SKM-1 treated with dmso at 0.1 percent for 144 hours (cell line): ENCODE measurements around the gene EMP2.

Source experiments
- DNase-seq: peaks from one replicate; lab custom pipeline; 2025; ENCODE audit not compliant: unreplicated experiment; lab: John Stamatoyannopoulos, UW

The EMP2 gene

DNA sequence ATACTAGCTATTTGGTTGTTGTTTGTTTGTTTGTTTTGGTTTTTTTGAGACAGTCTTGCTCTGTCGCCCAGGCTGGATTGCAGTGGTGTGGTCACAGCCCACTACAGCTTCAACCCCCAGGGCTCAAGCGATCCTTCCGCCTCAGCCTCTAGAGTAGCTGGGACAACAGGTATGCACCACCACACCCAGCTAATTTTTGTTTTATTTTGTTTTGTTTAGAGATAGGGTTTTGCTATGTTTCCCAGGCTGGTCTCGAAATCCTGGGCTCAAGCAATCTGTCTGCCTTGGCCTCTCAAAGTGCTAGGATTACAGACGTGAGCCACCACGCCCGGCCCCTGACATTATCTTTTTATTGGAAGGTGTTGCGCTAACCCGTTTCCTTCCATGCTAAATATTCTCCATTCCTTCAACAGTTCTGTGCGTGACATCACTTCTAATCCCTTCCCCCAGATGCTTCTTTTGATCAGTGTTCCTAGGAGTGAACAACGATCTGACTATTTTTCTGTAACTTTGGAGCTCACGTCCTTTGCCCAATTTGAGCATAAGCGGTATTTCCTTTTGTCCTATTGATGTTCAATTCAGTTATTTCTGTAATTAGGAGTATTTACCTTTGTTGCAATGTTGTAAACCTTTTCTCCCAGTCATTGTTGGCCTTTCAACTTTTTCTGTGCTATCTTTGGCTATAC lies 30.2 kb upstream of the EMP2 start:
- no peak for DNase-seq

DNA sequence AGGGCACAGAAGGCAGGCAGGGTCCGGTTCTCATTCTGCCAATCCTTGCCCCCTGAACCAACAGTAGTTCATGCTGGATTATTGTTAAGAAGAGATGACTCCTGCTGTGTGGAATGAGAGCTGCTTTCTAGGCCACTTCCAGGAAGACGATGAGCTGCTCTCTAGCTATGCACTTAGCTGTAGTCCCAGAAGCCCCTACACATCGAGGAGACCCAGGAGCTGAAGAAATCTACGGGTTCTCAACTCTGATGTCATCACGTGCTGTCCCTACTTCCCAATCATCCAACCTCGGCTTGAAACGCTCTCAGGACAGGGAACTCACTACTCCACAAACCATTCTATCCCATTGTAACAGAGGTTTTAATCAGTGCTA lies 29.0 kb upstream of the EMP2 start:
- no peak for DNase-seq

DNA sequence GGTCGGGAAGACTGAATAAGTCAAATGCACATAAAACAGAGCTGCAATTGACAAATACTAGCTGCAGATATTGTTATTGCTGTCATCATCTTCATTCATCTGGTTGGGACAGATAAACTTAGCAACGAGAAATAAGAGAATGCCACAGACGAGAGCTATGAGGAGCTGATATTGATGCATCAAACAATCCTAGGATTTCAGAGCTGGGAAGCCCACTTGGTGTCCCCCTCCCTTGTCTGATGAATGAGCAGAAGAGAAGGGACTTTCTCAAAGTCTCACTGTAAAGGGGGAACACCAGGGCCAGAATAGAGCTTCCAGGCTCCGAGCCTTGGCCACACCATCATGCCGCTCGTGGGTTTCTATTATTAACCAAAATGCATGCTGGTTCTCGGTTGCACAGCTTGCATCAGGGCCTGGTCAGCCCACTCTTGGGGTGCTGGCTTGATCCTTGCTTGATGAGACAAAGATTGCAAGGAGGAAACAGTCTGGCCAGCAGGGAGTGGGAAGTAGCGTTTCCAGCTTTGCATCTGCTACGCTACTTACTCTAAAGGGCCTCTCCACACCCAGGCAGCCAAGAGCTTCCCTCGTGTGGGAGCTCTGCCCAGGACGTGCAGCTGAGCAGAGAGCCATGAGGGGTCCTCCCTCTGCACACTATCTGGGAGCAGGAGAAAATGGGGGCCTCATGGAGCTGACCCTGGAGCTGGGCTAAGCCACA lies 28.4 kb upstream of the EMP2 start:
- DNase-seq, result no peak

DNA sequence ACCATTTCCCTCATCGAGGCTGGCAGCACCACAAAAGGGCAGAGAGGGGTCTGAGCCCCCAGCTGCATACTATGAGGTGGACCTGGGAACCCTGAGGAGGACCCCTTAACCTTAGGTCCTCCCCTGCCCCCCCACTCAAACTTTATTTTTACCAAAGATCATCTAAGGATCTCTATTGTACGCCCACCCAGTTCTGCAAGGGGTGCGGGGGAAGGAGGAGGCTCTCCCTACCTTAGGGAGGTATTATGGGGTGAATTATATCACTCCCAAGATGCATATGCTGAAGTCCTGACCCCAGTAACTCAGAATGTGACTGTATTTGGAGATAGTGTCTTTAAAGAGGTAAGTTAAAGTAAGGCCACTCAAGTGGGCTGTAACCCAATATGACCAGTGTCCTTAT lies 26.8 kb upstream of the EMP2 start:
- no peak for DNase-seq

DNA sequence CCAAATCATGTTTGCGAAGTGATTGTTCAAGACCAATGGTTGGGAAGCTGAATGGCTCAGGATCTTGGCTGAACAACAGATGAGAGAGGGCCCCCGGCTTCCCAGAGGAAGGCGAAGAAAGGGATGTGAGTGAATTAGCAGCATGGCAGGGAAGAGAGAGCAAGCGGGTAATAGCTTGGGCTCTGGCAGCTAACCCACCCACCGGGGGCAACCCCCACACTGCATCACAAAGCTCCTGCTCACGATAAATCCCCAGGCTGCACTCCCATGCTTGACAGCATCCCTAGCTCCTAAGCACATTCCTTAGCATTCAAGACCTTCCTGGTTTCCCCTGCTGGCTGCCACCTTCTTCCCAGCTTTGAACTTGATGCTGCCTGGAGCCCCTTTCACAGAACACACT lies 26.2 kb upstream of the EMP2 start:
- no peak for DNase-seq

DNA sequence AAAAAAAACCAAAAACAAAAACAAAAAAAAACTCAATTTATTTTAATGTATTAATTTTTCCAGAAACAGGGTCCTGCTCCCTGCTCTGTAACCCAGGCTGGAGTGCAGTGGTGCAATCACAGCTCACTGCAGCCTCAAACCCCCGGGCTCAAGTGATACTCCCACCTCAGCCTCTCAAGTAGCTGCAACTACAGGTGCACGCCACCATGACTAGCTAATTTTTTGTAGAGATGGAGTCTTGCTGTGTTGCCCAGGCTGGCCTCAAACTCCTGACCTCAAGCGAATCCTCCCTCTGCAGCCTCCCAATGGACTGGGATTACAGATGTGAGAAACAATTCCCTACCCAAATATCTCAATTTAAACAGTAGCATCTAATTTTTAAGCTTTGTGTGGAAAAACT lies 25.2 kb upstream of the EMP2 start:
- no peak for DNase-seq

DNA sequence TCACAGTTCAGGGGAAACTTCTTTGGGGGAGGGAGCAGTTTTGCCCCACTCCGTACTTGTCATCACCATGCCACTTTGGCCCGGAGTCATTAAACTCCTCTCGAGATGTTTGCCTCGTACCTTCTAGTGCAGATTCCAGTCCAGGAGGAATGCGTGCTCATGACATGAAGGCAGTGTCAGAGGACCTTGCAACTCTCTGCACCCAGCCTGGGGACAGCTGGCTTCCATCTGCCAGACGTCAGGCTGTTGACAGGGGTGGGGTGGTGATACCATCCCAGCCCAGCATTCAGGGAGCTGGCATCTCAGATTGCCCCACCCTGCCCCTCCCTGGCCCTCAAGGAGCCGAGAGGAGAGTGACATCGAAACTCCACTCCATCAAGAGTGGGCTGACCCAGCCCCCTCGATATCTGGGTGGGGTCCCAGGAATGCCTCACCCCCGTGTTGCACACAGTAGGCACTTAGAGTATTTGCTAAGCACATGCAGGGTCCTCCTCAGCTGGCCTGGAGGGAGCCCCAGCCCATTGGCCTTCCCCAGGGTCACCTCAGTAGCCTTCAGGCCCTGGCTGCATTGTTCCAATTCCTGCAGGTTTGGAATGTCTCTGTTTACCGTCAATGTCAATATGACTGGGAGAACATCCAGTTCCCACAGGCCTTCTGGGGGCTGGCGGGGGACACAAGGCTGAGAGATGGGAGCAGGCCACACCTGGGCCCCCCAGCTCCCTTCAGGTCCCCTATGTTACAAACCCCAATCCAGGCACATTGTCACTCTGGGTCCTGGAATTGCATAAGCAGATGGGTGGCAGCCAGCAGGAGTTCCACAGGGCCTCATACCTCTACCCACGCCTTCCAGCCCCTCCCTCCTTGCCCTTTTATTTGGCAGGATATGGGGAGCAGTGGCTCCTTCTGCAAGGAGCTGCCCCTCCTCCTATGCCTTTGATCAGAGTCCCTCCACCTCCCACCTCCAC lies 21.3 kb upstream of the EMP2 start:
- DNase-seq, result no peak

DNA sequence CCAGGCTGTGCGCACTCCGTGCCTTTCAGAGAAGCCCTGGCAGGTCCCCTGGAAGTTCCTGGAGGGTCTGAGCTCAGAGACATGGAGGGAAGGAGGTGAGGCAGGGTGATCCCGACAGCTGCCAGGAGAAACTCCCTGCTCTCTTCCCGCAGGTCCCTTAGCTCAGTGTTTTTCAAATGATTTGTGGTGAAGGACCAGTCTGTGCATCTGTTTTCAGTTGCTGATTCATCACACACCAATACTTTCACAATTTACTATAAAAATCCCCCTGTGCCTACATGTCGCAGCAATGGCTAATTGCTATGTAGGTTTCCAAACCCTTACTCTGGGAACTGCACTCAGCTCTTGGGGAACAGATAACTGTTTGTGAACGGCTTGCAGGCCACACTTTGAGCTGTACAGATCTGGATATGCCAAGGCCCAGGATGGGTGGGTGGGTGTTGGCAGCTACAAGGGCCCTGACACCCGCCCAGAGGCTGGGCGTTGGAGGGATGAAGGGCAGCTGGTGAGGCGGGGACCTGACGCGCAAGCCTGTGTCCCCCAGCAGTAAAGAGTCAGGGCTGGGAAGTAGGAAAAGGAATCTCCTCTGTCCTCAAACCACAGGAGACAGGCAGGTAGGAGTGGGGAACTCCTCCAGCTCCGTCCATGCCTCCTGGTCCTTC lies 20.5 kb upstream of the EMP2 start:
- DNase-seq, result no peak

DNA sequence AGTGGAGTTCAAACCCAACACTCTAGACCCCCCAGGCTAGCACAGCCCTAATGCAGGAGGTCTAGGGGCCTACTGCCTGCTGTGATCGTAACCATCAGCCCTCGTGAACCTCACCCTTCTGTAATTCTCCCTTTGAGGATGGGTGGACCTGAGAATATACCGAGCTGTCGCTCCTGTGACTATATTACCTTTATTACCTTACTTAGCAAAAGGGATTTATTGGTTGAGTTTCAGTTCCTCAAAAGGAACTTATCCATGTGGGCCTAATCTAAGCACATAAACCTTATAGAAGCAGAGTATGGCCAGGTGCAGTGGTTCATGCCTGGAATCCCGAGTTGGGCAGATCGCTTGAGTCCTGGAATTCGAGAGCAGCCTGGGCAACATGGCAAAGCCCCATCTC lies 19.2 kb upstream of the EMP2 start:
- DNase-seq, result no peak

DNA sequence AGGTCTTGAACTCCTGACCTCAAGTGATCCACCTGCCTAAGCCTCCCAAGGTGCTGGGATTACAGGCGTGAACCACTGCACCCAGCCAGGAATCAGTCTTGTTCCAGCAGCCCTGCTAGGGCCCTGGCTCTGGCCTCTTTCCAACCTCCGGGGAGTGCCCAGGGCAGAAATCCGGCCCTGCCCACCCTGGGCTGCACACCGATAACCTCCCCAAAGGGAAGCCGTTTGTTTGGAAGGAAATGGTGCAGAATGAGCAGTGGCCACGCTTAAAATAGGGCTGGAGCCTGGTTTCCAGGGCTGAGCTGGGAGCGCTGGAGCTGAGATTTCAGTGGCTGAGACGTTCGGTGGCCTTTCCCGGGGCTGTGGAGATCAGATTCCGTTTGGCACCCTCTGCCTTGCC lies 17.8 kb upstream of the EMP2 start:
- no peak for DNase-seq

DNA sequence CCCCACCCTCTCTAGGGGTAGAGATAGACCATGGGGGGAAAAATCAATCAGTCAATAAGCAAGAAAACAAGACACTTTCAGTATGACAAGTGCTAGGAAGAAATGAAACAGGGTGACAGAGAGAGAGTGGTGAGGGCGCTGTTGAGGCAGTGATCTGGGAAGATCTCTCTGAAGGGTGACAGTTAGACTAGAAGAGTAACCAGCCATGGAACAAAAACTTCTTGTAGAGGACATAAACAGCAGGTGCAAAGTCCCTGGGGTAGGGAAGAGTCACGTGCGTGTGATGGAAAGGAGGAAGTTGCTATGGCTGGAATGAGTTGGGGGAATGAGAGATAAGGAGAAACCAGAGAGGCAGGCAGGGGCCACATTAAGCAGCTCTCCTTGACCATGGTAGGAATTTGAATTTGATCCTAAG lies 16.8 kb upstream of the EMP2 start:
- DNase-seq, result no peak

DNA sequence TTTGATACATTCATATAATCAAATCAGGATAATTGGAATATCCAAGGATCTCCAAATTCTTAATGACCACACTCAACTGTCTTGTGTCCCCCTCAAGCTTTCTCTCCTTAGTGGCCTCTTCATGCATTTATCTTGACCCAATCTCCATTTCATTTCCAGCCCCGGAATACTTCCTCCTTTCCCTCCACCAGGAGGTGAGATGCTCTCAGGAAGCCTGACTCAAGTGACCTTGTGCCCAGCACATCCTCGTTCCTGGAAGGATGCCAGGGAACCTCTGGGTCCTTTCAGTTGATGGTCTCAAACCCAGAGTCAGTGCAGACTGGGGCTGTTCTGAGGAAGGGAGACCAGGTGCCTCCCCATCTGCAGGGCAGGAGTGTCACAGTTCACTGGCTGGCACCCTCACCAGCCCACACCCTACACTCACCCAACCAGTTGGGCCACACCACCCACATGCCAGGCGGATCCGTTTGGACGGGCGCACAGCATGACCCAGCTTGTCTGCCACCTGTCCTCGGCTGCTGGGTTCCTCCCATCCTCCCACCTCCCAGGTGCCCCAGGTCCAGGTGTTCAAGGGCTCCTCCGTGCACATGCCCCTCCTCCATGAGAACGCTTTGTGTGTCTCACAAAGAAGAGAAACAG lies 14.0 kb upstream of the EMP2 start:
- no peak for DNase-seq

DNA sequence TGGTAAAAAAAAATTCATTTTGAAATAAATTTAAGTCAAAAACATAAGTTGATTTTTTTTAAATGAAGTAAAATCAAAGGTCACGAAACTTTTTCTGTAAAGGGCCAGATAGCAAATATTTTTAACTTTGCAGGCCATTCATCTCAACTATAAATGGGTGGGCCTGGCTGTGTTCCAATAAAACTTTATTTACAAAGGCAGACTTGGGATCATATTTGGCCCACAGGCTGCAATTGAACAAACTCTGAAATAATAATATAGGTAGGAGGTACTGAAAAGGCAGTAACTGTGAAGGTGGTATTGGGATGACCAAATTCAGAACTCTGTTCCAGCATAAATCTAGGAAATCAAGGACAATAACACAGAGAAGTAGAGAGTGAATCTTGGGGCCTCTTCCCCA lies 12.2 kb upstream of the EMP2 start:
- DNase-seq, result no peak

DNA sequence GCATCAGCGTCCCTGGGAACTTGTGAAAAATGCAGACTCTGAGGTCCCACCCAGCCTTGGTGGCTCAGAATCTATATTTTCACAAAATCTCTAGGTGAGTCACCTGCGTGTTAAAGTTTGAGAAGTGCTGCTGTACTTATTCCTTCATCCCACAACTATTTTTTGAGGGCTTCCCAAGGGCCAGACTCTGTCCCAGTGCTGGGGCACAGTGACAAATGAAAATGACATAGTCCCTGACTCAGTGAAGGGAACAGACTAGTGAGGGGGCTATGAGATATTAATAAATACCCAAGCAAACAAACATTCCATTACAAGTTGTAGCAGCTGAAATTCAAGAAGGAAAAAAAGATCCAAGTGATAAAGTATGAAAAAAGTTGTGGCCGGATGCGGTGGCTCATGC lies 9.9 kb upstream of the EMP2 start:
- DNase-seq, result no peak

DNA sequence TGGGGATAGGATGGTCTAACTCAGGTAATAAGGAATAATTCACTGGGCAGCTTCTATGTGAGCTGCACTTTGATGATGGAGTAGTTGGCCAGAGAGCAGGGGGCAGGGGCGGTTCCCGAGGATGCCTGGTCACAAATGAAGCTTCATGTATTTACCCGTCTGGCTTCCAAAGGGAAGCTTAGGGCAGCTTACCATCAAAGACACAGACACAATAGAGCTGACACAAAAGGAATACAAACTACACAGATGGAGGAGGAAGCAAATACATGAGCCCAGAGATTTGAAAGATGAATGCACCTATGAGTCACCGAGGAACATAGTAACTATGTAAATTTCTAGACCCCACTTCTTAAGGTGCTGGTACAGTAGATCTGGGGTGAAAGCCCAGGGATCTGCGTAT lies 8.7 kb upstream of the EMP2 start:
- DNase-seq, result no peak

DNA sequence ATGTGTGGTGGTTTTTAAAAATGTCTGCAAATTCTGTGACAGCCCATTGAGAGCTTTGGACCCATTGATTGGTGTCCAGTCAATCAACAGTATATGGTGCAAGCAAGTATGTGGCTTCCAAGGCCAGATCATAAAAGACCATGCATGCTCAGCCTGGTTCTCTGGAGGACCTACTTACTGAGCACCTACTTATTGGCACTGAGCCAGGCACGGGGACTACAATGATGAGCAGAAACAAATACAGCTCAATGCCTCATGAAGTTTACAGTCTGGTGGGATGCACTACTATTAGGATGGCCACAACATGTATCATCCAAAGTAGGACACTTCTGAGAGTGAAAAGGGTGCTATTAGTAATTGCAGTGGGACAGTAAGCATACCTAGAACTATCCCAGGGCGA lies 7.2 kb upstream of the EMP2 start:
- DNase-seq, result no peak

DNA sequence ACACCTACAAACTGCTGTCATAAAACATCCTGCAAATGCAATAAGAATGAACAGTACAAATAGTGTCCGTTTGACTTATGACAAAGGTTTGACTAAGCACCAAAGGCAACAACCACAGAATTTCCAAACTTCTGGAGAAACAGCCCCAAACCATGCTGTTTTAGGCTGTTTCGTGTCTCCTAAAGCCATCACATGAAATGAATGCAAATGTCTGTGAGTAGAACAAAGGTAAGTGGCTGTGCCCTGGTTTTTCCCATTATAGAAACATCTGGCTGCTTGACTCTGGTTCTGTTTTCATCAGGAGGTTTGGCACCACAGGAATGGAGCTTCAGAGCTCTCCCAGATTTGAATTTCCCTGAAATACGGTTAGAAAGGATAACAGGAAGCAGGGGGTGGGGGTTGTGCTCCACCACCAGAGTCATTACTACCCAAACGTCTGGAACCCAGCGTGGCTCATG lies 4.6 kb upstream of the EMP2 start:
- no peak for DNase-seq

DNA sequence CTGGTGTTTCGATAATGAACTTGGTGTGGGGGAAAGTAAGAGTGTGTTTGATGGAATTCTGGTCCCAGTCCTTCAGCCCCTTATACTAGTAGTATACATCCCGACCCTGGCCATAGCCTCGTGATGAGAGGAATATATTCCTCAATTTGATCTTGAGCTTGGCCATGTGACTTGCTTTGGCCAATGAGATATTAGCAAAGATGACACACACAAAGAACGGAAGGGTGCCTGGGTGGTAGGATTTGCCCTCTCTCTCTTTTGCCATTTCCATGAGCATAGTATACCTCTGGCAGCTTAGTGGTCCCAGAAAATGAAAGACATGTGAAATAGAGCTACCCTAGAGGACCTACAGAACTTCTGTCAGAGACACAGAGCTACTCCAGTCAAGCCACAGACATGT lies 2.9 kb upstream of the EMP2 start:
- no peak for DNase-seq

DNA sequence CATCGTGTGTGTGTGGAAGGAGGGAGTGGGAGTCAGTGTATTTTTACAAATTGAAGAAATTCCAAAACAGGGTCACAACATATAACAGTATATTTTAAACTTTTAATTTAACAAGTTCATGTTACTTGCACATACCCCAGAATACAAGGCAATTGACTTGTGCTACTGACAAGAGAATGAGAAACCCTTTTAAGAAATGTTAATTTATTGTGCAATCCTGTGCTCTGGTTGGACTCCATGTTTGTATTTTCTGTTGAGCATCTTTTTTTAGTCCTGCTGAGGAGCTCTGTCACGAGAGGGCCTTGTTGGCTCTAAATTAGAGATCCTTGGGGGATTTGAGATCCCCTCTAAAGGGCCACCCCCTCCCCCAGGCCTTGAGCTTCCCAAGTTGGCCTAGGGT lies 1.1 kb upstream of the EMP2 start:
- DNase-seq, result no peak

DNA sequence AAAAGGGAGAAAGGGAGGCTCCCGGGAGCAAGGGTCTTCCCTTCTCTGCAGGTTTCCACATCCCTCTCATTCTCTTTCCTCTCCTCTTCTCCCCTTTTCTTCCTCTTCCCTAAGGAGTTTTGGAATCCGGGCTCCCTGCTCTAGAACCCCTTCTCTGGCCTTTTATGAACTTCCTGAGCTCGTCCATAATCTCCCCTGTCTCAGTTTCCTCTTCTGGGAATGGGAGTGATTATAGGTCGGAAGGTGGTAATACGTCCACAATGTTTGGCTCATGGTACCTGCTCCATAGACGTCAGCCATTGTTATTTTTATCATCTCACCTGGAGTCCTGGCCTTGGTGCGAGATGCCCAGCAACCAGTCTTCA lies 467 bp upstream of the EMP2 start:
- no peak for DNase-seq

DNA sequence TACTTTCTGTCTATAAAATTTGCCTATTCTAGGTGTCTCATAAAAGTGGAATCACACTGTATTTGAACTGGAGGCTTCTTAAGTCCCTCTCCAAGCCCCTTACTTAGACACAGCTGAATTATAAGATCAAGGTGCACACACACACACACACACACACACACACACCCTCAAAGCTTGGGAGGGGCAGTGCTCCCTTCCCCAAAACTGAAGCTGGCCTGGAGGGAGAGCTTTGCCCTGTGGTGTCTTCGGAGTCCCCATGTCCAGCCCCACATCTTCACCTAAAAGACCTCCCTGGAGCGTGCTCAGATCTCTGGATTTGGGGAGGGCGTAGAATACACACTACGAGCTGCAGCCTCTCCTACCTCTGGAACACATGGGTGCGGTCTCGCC lies 828 bp downstream of the EMP2 start:
- no peak for DNase-seq
